Left lung (tissue), 10 donors: ENCODE data around the gene PRM3. TPM values are rescaled to one million over a fixed set of nuclear protein-coding genes. Genes with fewer than 3 reads are reported as not detected.

ENCODE experiments used
- ATAC-seq: fragments of 200-7000 bp; cut with Tn5 transposase; one replicate; pipeline ENCODE4 v1.9.1; 2020; ENCODE audit warnings: moderate library complexity
- DNase-seq, 4 donors: peaks; one replicate each; pipeline ENCODE4 v3.0.0-alpha.2; 2013 to 2020
- H3K27ac ChIP-seq, 2 donors: fragments of 200-600 bp; sonication (generic) in 1 of 2; one replicate each; pipeline versions ENCODE4 v1.5.0 to v1.8.0; 2020 to 2021
- H3K27me3 ChIP-seq, 2 donors: fragments of 200-600 bp; sonication (generic) in 1 of 2; one replicate each; pipeline versions ENCODE4 v1.5.0 to v1.8.0; 2020 to 2021
- H3K36me3 ChIP-seq, 2 donors: fragments of 200-600 bp; sonication (generic) in 1 of 2; one replicate each; pipeline versions ENCODE4 v1.5.0 to v1.8.0; 2020 to 2021
- H3K4me1 ChIP-seq, 2 donors: fragments of 200-600 bp; one replicate each; pipeline ENCODE4 v1.8.0; 2021
- H3K4me3 ChIP-seq, 2 donors: fragments of 200-600 bp; sonication (generic) in 1 of 2; one replicate each; pipeline versions ENCODE4 v1.5.0 to v1.8.0; 2020 to 2021; ENCODE audit warnings: mild to moderate bottlenecking in 1 of 2
- H3K9me3 ChIP-seq, 2 donors: fragments of 200-600 bp; sonication (generic) in 1 of 2; one replicate each; pipeline versions ENCODE4 v1.5.0 to v1.8.0; 2020 to 2021
- CTCF ChIP-seq, 2 donors: fragments of 200-600 bp; sonication (generic) in 1 of 2; IDR thresholded peaks; one replicate each; pipeline versions ENCODE4 v1.5.0 to v1.8.0; 2021; ENCODE audit warnings: antibody characterized with exemption in 2 of 2
- intact Hi-C, 2 donors: fragments of 100-400 bp; cut with DNase I; formaldehyde crosslinking; loops; one replicate each; pipeline versions ENCODE4 v1.11.2 to v1.14.2; 2022
- polyA plus RNA-seq, 6 donors: library from polyadenylated mRNA; unstranded; fragments of 120-200 nt; gene quantifications; one replicate each; pipeline ENCODE4 v1.2.1, GENCODE V29; 2013; ENCODE audit not compliant: insufficient read length in 6 of 6
- total RNA-seq, 2 donors: library from RNA; stranded (reverse); fragmentation: NEBNext Ultra II Directional; extraction: Animal tissue kit (Norgen Biotek cat#: 25700); gene quantifications; one replicate each; pipeline ENCODE4 v1.2.1, GENCODE V29; 2021
- donor health status: DM: no; HTN: yes; CAD: no.
- donor health status: DM: no; HTN: no; CAD: no.

Gene PRM3
- total and polyA plus RNA-seq, 8 donors: not detected

GRCh38 chr16:11312718-11313492, 39.5 kb upstream of the PRM3 start:
- no peaks in the 10 kb centered on the region for H3K9me3 ChIP-seq

GRCh38 chr16:11310997-11311561, 37.6 kb upstream of the PRM3 start:
- H3K36me3 ChIP-seq: no peaks in the 10 kb centered on the region
- peaks cover 4 to 59% of the 10 kb centered on the region in 2 donors for H3K4me1 ChIP-seq
- intact Hi-C loops: no loop called here
- TF ChIP-seq CTCF (IDR thresholded peaks at IDR 0.05): no peak
- DNase-seq (no peak), ATAC-seq (no peak)
- no peaks in the 10 kb centered on the region for H3K27me3 ChIP-seq
- no peak overlapping the region for H3K4me3 ChIP-seq
- H3K27ac ChIP-seq: peak overlapping the region; percentile 2 to 38
- no peaks in the 10 kb centered on the region for H3K9me3 ChIP-seq

More at GRCh38 chr16:11312718-11313492, 39.5 kb upstream of the PRM3 start:
- ATAC-seq (peak; percentile 76), DNase-seq (peak in 1 of 4 donors; percentile 59)
- Histone ChIP-seq H3K27ac (no peak overlapping the region), H3K27me3 (no peaks in the 10 kb centered on the region), H3K4me1 (peaks cover 4 to 53% of the 10 kb centered on the region in 2 donors), H3K4me3 (peak overlapping the region in 1 of 2 donors; percentile 7), H3K36me3 (no peaks in the 10 kb centered on the region)
- intact Hi-C loops: no loop called here
- TF ChIP-seq CTCF (IDR thresholded peaks at IDR 0.05): no peak

GRCh38 chr16:11310634-11310977, 37.2 kb upstream of the PRM3 start:
- peak overlapping the region in 1 of 2 donors; percentile 38 for H3K27ac ChIP-seq
- intact Hi-C loops: no loop called here
- no peaks in the 10 kb centered on the region for H3K36me3 ChIP-seq
- DNase-seq: no peak
- no peak overlapping the region for H3K4me3 ChIP-seq
- no peak for ATAC-seq
- peaks cover 4 to 60% of the 10 kb centered on the region in 2 donors for H3K4me1 ChIP-seq
- TF ChIP-seq CTCF (IDR thresholded peaks at IDR 0.05): no peak
- H3K9me3 ChIP-seq: no peaks in the 10 kb centered on the region
- no peaks in the 10 kb centered on the region for H3K27me3 ChIP-seq

- Histone ChIP-seq H3K4me3 (no peak overlapping the region), H3K9me3 (no peaks in the 10 kb centered on the region), H3K4me1 (peaks cover 4 to 66% of the 10 kb centered on the region in 2 donors), H3K36me3 (no peaks in the 10 kb centered on the region), H3K27me3 (no peaks in the 10 kb centered on the region), H3K27ac (peak overlapping the region in 1 of 2 donors; percentile 38)
- ATAC-seq (no peak), DNase-seq (no peak)
- TF ChIP-seq CTCF (IDR thresholded peaks at IDR 0.05): no peak
- intact Hi-C loops: no loop called here
Measured at GRCh38 chr16:11309895-11310633, 36.6 kb upstream of the PRM3 start.
